ENCODE data around the gene FAM47E. TPM values are rescaled to one million over a fixed set of nuclear protein-coding genes. Genes with fewer than 3 reads are reported as not detected.

FAM47E gene
- total and polyA plus RNA-seq, 2 donors from 2014 or later, result 10.4 to 15.0 TPM

GRCh38 chr4:76205476-76205875 lies 46.0 kb upstream of the FAM47E start:
- no peak overlapping the region for H3K4me3 ChIP-seq (ENCODE audit: low read length in 3 of 3)
- DNase-seq (no peak), FAIRE-seq (no peak)
- H3K27ac ChIP-seq (ENCODE audit: low read depth in 2 of 2, low read length in 2 of 2), result peak overlapping the region in 1 of 2 donors; percentile 9
- intact Hi-C loops (cut with DNase I), result no loop called here
- peaks cover 5 to 38% (median 25%) of the 10 kb centered on the region in 3 donors for H3K4me1 ChIP-seq (ENCODE audit: control insufficient read depth in 2 of 3, insufficient read depth in 2 of 3, low read depth in 1 of 3, low read length in 3 of 3)
- TF ChIP-seq CTCF (IDR thresholded peaks at IDR 0.05; ENCODE audit: borderline replicate concordance, extremely low read depth, insufficient read depth), result no peak
- no peaks in the 10 kb centered on the region for H3K36me3 ChIP-seq (ENCODE audit: control insufficient read depth in 2 of 3, insufficient read depth in 3 of 3, low read length in 3 of 3)
- no peaks in the 10 kb centered on the region for H3K27me3 ChIP-seq (ENCODE audit: control insufficient read depth, insufficient read depth, low read length)
- no peaks in the 10 kb centered on the region for H3K9me3 ChIP-seq (ENCODE audit: control insufficient read depth in 2 of 3, insufficient read depth in 1 of 3, low read length in 3 of 3)
- no peak overlapping the region for H3K9ac ChIP-seq (ENCODE audit: low read length in 3 of 3)

GRCh38 chr4:76206222-76206942 lies 45.1 kb upstream of the FAM47E start:
- intact Hi-C loops (cut with DNase I), result no loop called here
- H3K27ac ChIP-seq (ENCODE audit: low read depth in 2 of 2, low read length in 2 of 2), result peak overlapping the region; percentile 20 to 25
- H3K4me3 ChIP-seq (ENCODE audit: low read length in 3 of 3), result no peak overlapping the region
- DNase-seq (no peak), FAIRE-seq (no peak)
- H3K36me3 ChIP-seq (ENCODE audit: control insufficient read depth in 2 of 3, insufficient read depth in 3 of 3, low read length in 3 of 3), result no peaks in the 10 kb centered on the region
- peak overlapping the region in 1 of 3 donors; percentile 23 for H3K9ac ChIP-seq (ENCODE audit: low read length in 3 of 3)
- no peak for TF ChIP-seq CTCF (IDR thresholded peaks at IDR 0.05; ENCODE audit: borderline replicate concordance, extremely low read depth, insufficient read depth)
- no peaks in the 10 kb centered on the region for H3K27me3 ChIP-seq (ENCODE audit: control insufficient read depth, insufficient read depth, low read length)
- no peaks in the 10 kb centered on the region for H3K9me3 ChIP-seq (ENCODE audit: control insufficient read depth in 2 of 3, insufficient read depth in 1 of 3, low read length in 3 of 3)
- peaks cover 5 to 38% (median 29%) of the 10 kb centered on the region in 3 donors for H3K4me1 ChIP-seq (ENCODE audit: control insufficient read depth in 2 of 3, insufficient read depth in 2 of 3, low read depth in 1 of 3, low read length in 3 of 3)

GRCh38 chr4:76207549-76207948 lies 44.0 kb upstream of the FAM47E start:
- DNase-seq (no peak), FAIRE-seq (no peak)
- Histone ChIP-seq H3K9ac (ENCODE audit: low read length in 3 of 3) (no peak overlapping the region), H3K4me1 (ENCODE audit: control insufficient read depth in 2 of 3, insufficient read depth in 2 of 3, low read depth in 1 of 3, low read length in 3 of 3) (peaks cover 5 to 44% (median 41%) of the 10 kb centered on the region in 3 donors), H3K27me3 (ENCODE audit: control insufficient read depth, insufficient read depth, low read length) (no peaks in the 10 kb centered on the region), H3K36me3 (ENCODE audit: control insufficient read depth in 2 of 3, insufficient read depth in 3 of 3, low read length in 3 of 3) (no peaks in the 10 kb centered on the region), H3K9me3 (ENCODE audit: control insufficient read depth in 2 of 3, insufficient read depth in 1 of 3, low read length in 3 of 3) (no peaks in the 10 kb centered on the region), H3K4me3 (ENCODE audit: low read length in 3 of 3) (no peak overlapping the region), H3K27ac (ENCODE audit: low read depth in 2 of 2, low read length in 2 of 2) (no peak overlapping the region)
- intact Hi-C loops (cut with DNase I), result no loop called here
- TF ChIP-seq CTCF (IDR thresholded peaks at IDR 0.05; ENCODE audit: borderline replicate concordance, extremely low read depth, insufficient read depth), result no peak

Measured in kidney (tissue), 14 donors.